Tibial artery (tissue), 4 donors: ENCODE results near the gene MAGEA9.
"Not testable (repeated sequence)": the region's sequence is repeated elsewhere in the genome, so short reads cannot be mapped to it uniquely, and the experiment has no call there.

ENCODE experiments used
- DNase-seq, 2 donors: peaks; one replicate each; pipeline ENCODE4 v3.0.0-alpha.2; 2019
- H3K27ac ChIP-seq, 2 donors: fragments of 200-600 bp; sonication (generic) in 1 of 2; 1 replicate in 1 of 2; 2 replicates in 1 of 2; pipeline ENCODE4 v1.5.1; 2018 to 2019; ENCODE audit warnings: mild to moderate bottlenecking in 1 of 2
- H3K27me3 ChIP-seq, 2 donors: fragments of 200-600 bp; sonication (generic) in 1 of 2; one replicate each; pipeline versions ENCODE4 v1.5.1 to v1.6.0; 2016 to 2019
- H3K36me3 ChIP-seq, 3 donors: fragments of 200-600 bp; sonication (generic) in 2 of 3; one replicate each; pipeline ENCODE4 v1.5.1; 2016 to 2019; ENCODE audit warnings: mild to moderate bottlenecking in 2 of 3
- H3K4me1 ChIP-seq, 4 donors: fragments of 200-600 bp; sonication (generic) in 2 of 4; 1 replicate in 3 of 4; 2 replicates in 1 of 4; pipeline ENCODE4 v1.5.1; 2016 to 2019
- H3K4me3 ChIP-seq, 2 donors: fragments of 200-600 bp; sonication (generic) in 1 of 2; 1 replicate in 1 of 2; 2 replicates in 1 of 2; pipeline ENCODE4 v1.5.1; 2018 to 2019; ENCODE audit warnings: mild to moderate bottlenecking in 2 of 2
- H3K9me3 ChIP-seq, 3 donors: fragments of 200-600 bp; sonication (generic) in 1 of 3; one replicate each; pipeline ENCODE4 v1.5.1; 2016 to 2019
- CTCF ChIP-seq, 2 experiments: fragments of 200-600 bp in 1 of 2; fragments of 450-650 bp in 1 of 2; IDR thresholded peaks; one replicate each; pipeline ENCODE4 v1.5.1; 2017 to 2019; ENCODE audit warnings: antibody characterized with exemption in 2 of 2, mild to moderate bottlenecking in 1 of 2, moderate library complexity in 1 of 2
- intact Hi-C: fragments of 100-400 bp; cut with DNase I; formaldehyde crosslinking; loops from one replicate; pipeline ENCODE4 v1.15.0; 2023; ENCODE audit warnings: low total_unique reads

MAGEA9 gene

GRCh38 chrX:149760965-149761364 is 20.8 kb upstream of the MAGEA9 start:
- H3K27ac ChIP-seq: no peak overlapping the region
- H3K27me3 ChIP-seq: no peaks in the 10 kb centered on the region
- no peaks in the 10 kb centered on the region for H3K9me3 ChIP-seq
- H3K4me3 ChIP-seq: no peak overlapping the region
- intact Hi-C loops: no loop called here
- no peak for DNase-seq
- no peaks in the 10 kb centered on the region for H3K36me3 ChIP-seq
- no peaks in the 10 kb centered on the region for H3K4me1 ChIP-seq
- TF ChIP-seq CTCF (IDR thresholded peaks at IDR 0.05): no peak

- intact Hi-C loops, H3K4me3 ChIP-seq, DNase-seq, H3K9me3 ChIP-seq, H3K36me3 ChIP-seq, H3K27ac ChIP-seq, H3K4me1 ChIP-seq, H3K27me3 ChIP-seq: not testable (repeated sequence)
Measured at GRCh38 chrX:149761858-149762674, 19.7 kb upstream of the MAGEA9 start.

GRCh38 chrX:149762696-149763614 is 18.8 kb upstream of the MAGEA9 start:
- TF ChIP-seq CTCF (IDR thresholded peaks at IDR 0.05): no peak
- Histone ChIP-seq H3K27ac (no peak overlapping the region), H3K4me1 (no peaks in the 10 kb centered on the region), H3K9me3 (no peaks in the 10 kb centered on the region), H3K27me3 (no peaks in the 10 kb centered on the region), H3K36me3 (no peaks in the 10 kb centered on the region), H3K4me3 (no peak overlapping the region)
- intact Hi-C loops: no loop called here
- no peak for DNase-seq

- H3K36me3 ChIP-seq, H3K27ac ChIP-seq, intact Hi-C loops, DNase-seq, H3K4me3 ChIP-seq, H3K4me1 ChIP-seq, H3K9me3 ChIP-seq, H3K27me3 ChIP-seq: not testable (repeated sequence)
Measured at GRCh38 chrX:149770344-149770743, 11.4 kb upstream of the MAGEA9 start.

- H3K4me3 ChIP-seq, DNase-seq, H3K27ac ChIP-seq, intact Hi-C loops, H3K36me3 ChIP-seq, H3K9me3 ChIP-seq, H3K27me3 ChIP-seq, H3K4me1 ChIP-seq: not testable (repeated sequence)
Measured at GRCh38 chrX:149773026-149773425, 8.7 kb upstream of the MAGEA9 start.

GRCh38 chrX:149773768-149774167 is 8.0 kb upstream of the MAGEA9 start, which contains the start of gene HSFX1:
Gene HSFX1 (plus strand): TSS chrX:149774068. CDS start chrX:149774682, 614 bp downstream.
- H3K27ac ChIP-seq, H3K4me1 ChIP-seq, DNase-seq, intact Hi-C loops, H3K9me3 ChIP-seq, H3K27me3 ChIP-seq, H3K4me3 ChIP-seq, H3K36me3 ChIP-seq: not testable (repeated sequence)

GRCh38 chrX:149777999-149778398 is 3.7 kb upstream of the MAGEA9 start:
- H3K4me3 ChIP-seq, H3K27me3 ChIP-seq, H3K9me3 ChIP-seq, H3K27ac ChIP-seq, intact Hi-C loops, H3K4me1 ChIP-seq, DNase-seq, H3K36me3 ChIP-seq: not testable (repeated sequence)

- H3K27ac ChIP-seq, H3K4me1 ChIP-seq, intact Hi-C loops, H3K9me3 ChIP-seq, H3K36me3 ChIP-seq, H3K4me3 ChIP-seq, H3K27me3 ChIP-seq, DNase-seq: not testable (repeated sequence)
Measured at GRCh38 chrX:149795531-149795930, 13.8 kb downstream of the MAGEA9 start.
